ENCODE measurements around the gene AFMID.

DNA sequence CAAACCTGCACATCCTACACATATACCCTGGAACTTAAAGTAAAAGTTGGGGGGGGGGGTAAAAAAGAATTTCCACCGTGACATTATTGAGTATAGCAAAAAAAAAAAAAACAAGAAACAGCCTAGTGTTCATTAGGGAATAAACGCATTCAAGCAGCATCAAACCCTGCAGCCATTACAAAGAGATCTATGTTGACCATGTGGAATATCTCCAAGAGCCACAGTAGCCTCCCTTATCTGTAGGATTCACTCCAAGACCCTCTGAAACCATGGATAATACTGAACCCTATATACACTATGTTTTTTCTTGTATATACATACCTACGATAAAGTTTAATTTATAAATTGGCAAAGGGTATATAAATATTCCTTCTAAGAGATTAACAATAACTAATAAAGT lies 21.3 kb downstream of the AFMID start:
- TF ChIP-seq, protein P1, sequence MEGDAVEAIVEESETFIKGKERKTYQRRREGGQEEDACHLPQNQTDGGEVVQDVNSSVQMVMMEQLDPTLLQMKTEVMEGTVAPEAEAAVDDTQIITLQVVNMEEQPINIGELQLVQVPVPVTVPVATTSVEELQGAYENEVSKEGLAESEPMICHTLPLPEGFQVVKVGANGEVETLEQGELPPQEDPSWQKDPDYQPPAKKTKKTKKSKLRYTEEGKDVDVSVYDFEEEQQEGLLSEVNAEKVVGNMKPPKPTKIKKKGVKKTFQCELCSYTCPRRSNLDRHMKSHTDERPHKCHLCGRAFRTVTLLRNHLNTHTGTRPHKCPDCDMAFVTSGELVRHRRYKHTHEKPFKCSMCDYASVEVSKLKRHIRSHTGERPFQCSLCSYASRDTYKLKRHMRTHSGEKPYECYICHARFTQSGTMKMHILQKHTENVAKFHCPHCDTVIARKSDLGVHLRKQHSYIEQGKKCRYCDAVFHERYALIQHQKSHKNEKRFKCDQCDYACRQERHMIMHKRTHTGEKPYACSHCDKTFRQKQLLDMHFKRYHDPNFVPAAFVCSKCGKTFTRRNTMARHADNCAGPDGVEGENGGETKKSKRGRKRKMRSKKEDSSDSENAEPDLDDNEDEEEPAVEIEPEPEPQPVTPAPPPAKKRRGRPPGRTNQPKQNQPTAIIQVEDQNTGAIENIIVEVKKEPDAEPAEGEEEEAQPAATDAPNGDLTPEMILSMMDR (IDR thresholded peaks at IDR 0.05; ENCODE audit: insufficient read depth, low read length, poor library complexity, severe bottlenecking) = no peak
- TF ChIP-seq EZH2phosphoT487 (conservative IDR thresholded peaks at IDR 0.05; ENCODE audit: low read length) = no peak
